Measurements from ENCODE around the gene APOBEC3B.

- TF ChIP-seq TAF1 (IDR thresholded peaks at IDR 0.05; ENCODE audit: borderline replicate concordance, low read depth, low read length) (no peak), RAD21 (IDR thresholded peaks at IDR 0.05; ENCODE audit: low read length) (no peak), EZH2phosphoT487 (IDR thresholded peaks at IDR 0.05; ENCODE audit: borderline replicate concordance, low read depth) (no peak), POLR2AphosphoS5 (IDR thresholded peaks at IDR 0.05; ENCODE audit: low read depth, low read length) (no peak)
Measured at GRCh38 chr22:39024519-39025308, 42.6 kb downstream of the APOBEC3B start.
